OCI-M2 (cell line): ENCODE results near the gene FSTL5.

Source experiments
- DNase-seq: peaks from one replicate; lab custom pipeline; 2025; ENCODE audit not compliant: unreplicated experiment; lab: John Stamatoyannopoulos, UW

Gene FSTL5

GRCh38 chr4:161949946-161950725 lies 213.7 kb downstream of the FSTL5 start:
- no peak for DNase-seq

DNA sequence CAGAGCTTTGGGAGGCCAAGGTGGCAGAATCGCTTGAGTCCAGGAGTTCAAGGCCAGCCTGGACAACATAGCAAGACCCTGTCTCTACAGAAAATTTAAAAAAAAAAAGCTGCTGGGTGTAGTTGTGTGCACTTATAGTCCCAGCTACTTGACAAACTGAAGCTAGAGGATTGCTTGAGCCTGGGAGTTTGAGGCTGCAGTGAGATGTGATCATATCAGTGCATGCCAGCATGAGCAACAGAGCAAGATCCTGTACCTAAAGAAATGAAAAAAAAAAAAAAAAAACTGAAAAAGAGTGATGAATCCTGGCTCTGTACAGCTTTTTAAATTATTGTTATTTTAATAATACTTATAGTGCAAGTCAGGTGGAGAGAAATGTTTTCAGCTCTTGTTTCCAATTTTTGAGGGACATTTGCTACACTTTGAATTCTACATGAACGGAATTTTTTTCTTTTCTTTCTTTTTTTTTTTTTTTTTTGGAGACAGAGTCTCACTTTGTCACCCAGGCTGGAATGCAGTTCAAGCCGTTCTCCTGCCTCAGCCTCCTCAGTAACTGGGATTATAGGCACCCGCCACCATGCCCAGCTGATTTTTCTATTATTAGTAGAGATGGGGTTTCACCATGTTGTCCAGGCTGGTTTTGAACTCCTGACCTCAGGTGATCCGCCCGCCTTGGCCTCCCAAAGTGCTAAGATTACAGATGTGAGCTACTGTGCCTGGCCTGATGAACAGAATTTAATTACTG lies 215.6 kb downstream of the FSTL5 start:
- DNase-seq, result no peak

- no peak for DNase-seq
Measured at GRCh38 chr4:161937596-161937995, 226.2 kb downstream of the FSTL5 start.

- no peak for DNase-seq
Measured at GRCh38 chr4:161936625-161937550, 226.9 kb downstream of the FSTL5 start.

GRCh38 chr4:161931089-161931488 lies 232.7 kb downstream of the FSTL5 start:
- DNase-seq, result no peak

- no peak for DNase-seq
Measured at GRCh38 chr4:161929956-161930355, 233.8 kb downstream of the FSTL5 start.

- DNase-seq, result no peak
Measured at GRCh38 chr4:161926033-161926828, 237.6 kb downstream of the FSTL5 start.

DNA sequence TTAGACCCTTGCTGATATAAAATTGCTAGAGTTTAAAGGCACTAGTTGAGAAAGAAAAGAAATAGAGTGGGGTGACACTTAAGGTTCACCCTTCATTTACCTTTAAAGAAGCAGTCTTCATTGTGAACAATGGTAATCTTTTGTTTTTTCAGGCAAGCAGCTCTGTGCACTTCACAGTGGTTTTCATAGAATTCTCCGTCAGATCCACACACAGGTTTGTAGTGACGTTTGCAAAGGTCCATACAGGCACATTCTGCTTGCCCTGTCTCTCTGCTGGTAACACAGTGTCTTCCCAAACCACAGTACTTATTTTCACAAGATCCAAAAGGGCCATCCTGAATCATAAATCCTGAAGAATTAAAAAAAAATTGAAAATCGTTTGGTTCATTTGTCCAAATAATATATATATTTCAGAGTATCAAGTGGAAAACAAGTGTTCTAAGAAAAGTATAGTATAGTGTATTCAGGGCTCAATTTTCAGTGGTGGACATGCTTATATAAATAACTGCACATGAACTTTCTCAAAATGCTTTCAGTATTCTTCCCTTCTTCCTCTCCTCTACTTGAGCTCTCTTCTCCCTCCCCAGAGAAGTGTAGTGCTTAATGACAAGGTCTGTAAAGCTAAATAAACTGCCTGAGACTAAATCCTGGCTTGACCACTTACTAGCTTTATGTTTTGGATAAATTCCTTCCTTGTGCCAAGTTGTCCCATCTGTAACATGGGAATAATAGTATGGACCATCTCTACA lies 243.3 kb downstream of the FSTL5 start:
- DNase-seq, result no peak

DNA sequence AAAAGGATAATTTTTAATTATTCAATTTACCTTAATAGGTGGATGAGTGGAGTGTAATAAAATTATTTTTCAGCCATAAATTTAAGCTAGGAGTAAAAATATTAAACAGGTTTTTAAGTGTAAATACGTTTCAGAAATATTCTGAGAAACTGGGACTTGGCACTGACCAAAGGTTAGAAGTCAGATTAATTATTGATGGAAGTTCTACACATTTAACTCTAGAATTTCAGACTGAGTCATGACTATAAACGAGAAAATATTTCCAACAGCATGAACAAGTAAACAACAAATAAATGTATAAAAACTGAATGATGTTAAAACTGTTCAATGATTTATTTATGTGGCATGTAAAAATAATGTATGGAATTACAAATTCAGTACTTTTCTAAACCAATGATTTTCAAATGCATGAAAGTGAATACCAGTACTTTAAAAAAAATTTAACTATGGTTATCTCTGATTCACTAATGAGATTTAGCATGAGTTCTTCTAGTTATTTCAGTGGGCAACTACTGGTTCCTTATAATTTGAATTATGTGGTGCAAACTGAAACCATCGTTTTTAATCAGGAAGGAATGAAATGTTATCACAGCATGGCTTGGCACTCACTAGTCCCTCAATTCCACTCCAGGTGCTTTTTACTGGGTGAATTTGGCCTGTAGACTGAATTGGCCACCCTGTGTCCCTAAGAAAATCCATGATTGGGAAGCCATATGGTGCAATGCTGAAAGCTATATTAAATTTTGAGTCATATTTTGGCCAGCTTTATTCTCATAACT lies 244.2 kb downstream of the FSTL5 start:
- no peak for DNase-seq

DNA sequence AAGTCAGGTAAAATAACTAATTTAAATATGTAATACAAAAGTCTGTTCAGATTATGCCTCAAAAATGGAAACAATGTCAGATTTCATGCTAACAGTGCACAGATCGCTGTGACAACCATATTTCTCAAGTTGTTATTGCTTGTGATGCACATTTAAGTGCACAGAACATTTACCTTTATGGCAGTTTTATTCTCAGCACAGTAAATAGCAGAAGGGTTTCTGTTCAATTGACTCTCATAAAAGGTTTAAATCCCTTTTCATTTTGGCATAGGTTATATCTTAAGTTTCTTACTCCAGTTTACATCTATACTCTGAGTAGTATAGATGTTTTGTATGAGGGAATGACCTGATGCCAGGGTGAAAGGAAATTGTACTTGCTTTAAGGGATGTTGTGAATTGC lies 247.8 kb downstream of the FSTL5 start:
- no peak for DNase-seq

DNA sequence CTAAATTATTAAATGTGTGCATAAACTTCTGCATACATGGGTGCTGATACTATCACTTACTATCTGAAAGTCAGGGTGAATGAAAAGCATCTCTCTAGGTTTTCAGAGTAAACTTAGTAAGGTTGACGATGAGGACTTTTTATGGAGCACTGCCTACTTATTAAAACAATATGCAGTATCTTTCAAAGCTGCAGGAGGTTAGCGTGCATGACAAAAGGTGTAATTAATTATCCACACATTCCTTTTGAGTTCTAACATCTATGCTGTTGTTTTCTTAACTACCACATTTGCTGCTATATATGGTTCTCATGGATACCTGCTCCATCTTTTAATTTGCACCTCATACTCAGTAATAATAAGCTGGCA lies 256.2 kb downstream of the FSTL5 start:
- no peak for DNase-seq

- DNase-seq, result no peak
Measured at GRCh38 chr4:161906836-161907589, 256.8 kb downstream of the FSTL5 start.

DNA sequence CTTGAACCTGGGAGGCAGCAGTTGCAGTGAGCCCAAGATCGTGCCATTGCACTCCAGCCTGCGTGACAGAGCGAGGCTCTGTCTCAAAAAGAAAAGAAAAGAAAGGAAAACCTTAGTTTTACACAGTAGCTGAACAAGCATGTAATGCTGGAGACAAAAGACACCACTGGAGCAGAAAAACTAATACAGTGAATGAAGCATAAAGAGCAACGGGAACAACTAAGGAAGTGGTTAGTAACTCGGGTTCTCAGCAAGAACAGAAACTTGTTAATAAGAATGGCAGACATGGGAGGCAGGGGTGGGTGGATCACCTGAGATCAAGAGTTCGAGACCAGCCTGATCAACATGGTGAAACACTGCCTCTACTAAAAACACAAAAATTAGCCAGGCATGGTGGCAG lies 263.7 kb downstream of the FSTL5 start:
- no peak for DNase-seq

DNA sequence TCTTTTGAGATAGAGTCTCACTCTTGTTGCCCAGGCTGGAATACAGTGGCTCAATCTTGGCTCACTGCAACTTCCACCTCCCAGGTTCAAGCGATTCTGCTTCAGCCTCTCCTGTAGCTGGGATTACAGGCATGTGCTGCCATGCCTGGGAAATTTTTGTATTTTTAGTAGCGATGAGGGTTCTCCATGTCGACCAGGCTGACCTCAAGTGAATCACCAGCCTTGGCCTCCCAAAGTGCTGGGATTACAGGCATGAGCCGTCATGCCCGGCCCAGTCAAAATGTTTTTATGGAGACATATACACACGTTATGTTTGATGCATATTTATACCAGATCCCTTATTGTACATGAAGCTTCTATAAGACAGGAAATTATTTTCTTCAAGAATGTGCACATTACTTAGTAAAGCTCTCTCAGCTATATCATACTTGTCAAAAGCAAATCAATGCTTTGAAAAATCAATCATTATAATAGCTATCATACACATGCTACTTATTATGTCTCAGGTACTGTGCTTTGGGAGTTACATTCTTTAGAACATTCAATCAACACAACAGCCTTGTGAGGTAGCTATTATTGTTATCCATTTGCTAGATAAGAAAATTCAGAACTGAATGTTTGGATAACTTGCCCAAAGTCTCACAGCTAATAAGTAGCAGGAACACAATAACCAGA lies 269.2 kb downstream of the FSTL5 start:
- no peak for DNase-seq

DNA sequence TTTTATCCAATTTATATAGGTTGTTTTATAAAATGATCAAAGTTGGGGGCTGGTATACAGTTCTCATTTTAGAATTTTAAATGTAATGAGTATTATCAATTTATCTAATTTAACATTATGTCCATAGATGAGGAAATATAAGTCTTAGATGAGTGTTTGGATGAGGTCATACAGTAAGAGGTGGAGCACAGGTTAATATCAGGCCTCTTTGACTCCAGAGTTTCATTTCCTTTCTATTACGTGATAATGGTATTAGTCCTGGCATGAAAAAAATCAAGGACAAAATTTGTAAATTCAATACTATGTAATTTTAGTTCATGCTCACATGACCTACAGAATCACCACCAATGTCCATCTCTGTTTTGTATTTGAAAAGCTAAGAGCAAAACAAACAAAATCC lies 269.8 kb downstream of the FSTL5 start:
- DNase-seq, result no peak

DNA sequence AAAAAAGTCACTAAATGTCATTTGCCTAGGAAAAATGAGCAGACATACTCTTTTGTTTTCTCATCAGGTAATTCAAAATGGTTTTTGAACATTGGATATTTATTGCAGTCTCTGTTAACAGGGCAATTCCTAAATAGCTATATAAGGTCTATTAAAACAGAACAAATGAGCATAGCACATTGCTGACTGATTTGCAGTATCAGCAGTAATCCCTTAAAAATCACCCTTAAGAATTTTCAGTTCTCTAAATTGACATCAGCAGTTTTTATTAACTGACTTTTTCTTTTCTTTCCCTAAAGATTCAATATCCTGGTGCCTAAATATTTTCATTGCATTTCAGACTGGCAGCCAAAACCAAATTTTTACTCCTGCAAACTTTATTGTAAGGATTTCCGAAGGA lies 270.2 kb downstream of the FSTL5 start:
- no peak for DNase-seq

GRCh38 chr4:161892951-161893350 lies 270.8 kb downstream of the FSTL5 start:
- no peak for DNase-seq

DNA sequence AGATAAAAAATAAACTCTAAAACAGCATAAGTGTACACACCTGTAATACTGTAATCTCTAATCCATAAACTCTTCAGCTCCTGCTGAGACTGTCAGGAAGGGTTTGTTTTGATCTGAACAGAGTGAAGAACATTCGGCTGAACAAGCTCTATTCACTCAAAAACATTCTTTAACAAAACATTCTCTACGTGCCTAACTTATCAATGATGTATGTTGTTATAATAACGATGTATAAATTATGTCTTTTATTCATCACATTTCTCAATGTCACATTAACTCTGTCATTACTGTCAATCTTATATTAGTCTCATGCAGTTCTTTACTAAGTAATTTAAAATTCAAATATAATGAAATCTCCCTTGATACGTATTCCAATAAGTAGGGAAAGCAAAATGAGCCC lies 280.6 kb downstream of the FSTL5 start:
- DNase-seq, result no peak
